GM19395 (cell line): ENCODE data around the gene TGIF2.
"Not testable (repeated sequence)": the region's sequence is repeated elsewhere in the genome, so short reads cannot be mapped to it uniquely, and the experiment has no call there.

Source experiments
- ATAC-seq: cut with Tn5 transposase; IDR thresholded peaks from one replicate; pipeline ENCODE4 v1.9.1; 2021; ENCODE audit warnings: mild to moderate bottlenecking, moderate library complexity; ENCODE audit not compliant: unreplicated experiment

TGIF2 gene

GRCh38 chr20:36576081-36576445, 2.7 kb downstream of the TGIF2 start:
- ATAC-seq = no peak

GRCh38 chr20:36578356-36579041, 5.1 kb downstream of the TGIF2 start:
- no peak for ATAC-seq

GRCh38 chr20:36579996-36580545, 6.7 kb downstream of the TGIF2 start:
- no peak for ATAC-seq

- ATAC-seq = no peak
These were observed 8.9 kb downstream of the TGIF2 start for GRCh38 chr20:36582322-36582721.

GRCh38 chr20:36582821-36583220, 9.4 kb downstream of the TGIF2 start:
- ATAC-seq = no peak

GRCh38 chr20:36584018-36584481, 10.7 kb downstream of the TGIF2 start:
- ATAC-seq = no peak

- no peak for ATAC-seq
These were observed 12.2 kb downstream of the TGIF2 start for GRCh38 chr20:36585410-36586125.

- ATAC-seq = no peak
These were observed 14.1 kb downstream of the TGIF2 start for GRCh38 chr20:36587388-36588070.

GRCh38 chr20:36591281-36591680, 17.9 kb downstream of the TGIF2 start:
- no peak for ATAC-seq

- no peak for ATAC-seq
These were observed 18.7 kb downstream of the TGIF2 start for GRCh38 chr20:36591854-36592641.

- ATAC-seq = no peak
These were observed 20.0 kb downstream of the TGIF2 start for GRCh38 chr20:36593347-36593929.

GRCh38 chr20:36599912-36600345, 26.5 kb downstream of the TGIF2 start:
- no peak for ATAC-seq

GRCh38 chr20:36601540-36601939, 28.1 kb downstream of the TGIF2 start:
- no peak for ATAC-seq

GRCh38 chr20:36604952-36605398, 31.6 kb downstream of the TGIF2 start:
- peak; percentile 47 for ATAC-seq

GRCh38 chr20:36605399-36606157, 32.2 kb downstream of the TGIF2 start, which contains the start of gene RAB5IF:
Gene RAB5IF, plus strand, starts transcription at chr20:36605779. Its CDS starts 173 bp downstream, at chr20:36605952.
- peak; percentile 86 for ATAC-seq

GRCh38 chr20:36606158-36607066, 33.0 kb downstream of the TGIF2 start:
- ATAC-seq = no peak

- ATAC-seq = no peak
These were observed 34.4 kb downstream of the TGIF2 start for GRCh38 chr20:36607586-36608387.

- ATAC-seq = not testable (repeated sequence)
These were observed 35.0 kb downstream of the TGIF2 start for GRCh38 chr20:36608388-36608728.
